Nephron progenitor cell (in vitro differentiated cells): ENCODE results near the gene FBXL15.

Source experiments
- DNase-seq: peaks from one replicate; pipeline ENCODE4 v3.0.0; 2021
- H3K27ac Mint-ChIP-seq: 2 replicates; pipeline ENCODE4 v1.8.0; 2021; ENCODE audit warnings: mild to moderate bottlenecking, moderate library complexity, mixed read lengths
- H3K27me3 Mint-ChIP-seq: 2 replicates; pipeline ENCODE4 v1.8.0; 2021; ENCODE audit warnings: mild to moderate bottlenecking, low read depth, mixed read lengths; ENCODE audit not compliant: poor library complexity
- H3K36me3 Mint-ChIP-seq: 2 replicates; pipeline ENCODE4 v1.8.0; 2021; ENCODE audit warnings: low read depth, mixed read lengths
- H3K4me1 Mint-ChIP-seq: 2 replicates; pipeline ENCODE4 v1.8.0; 2021; ENCODE audit warnings: mixed read lengths
- H3K4me3 Mint-ChIP-seq: 2 replicates; pipeline ENCODE4 v1.8.0; 2021; ENCODE audit warnings: mild to moderate bottlenecking, moderate library complexity, mixed read lengths
- H3K9me3 Mint-ChIP-seq: 2 replicates; pipeline ENCODE4 v1.8.0; 2021; ENCODE audit warnings: mild to moderate bottlenecking, moderate library complexity, mixed read lengths
- TF ChIP-seq, protein P1 (sequence below): fragments of 200-600 bp; sonication (generic); IDR thresholded peaks from 2 replicates; pipeline ENCODE4 v1.5.0; 2021; ENCODE audit warnings: antibody characterized with exemption

Gene FBXL15

GRCh38 chr10:102396317-102396650, 24.4 kb upstream of the FBXL15 start:
- no peak overlapping the region for H3K27ac Mint-ChIP-seq
- peaks cover 28% of the 10 kb centered on the region for H3K4me1 Mint-ChIP-seq
- H3K36me3 Mint-ChIP-seq = no peaks in the 10 kb centered on the region

DNA sequence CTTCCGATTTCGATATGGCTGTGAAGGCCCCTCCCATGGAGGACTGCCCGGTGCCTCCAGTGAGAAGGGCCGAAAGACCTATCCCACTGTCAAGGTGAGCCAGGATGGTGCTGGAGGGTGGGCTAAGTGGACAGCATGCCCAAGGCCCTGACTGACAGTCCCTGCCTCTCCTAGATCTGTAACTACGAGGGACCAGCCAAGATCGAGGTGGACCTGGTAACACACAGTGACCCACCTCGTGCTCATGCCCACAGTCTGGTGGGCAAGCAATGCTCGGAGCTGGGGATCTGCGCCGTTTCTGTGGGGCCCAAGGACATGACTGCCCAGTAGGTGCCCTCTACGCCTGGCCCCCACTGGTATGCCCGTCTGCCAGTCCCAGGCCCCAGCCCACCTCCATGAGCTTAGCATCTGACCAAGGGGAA, 23.9 kb upstream of the FBXL15 start:
- TF ChIP-seq, protein P1, sequence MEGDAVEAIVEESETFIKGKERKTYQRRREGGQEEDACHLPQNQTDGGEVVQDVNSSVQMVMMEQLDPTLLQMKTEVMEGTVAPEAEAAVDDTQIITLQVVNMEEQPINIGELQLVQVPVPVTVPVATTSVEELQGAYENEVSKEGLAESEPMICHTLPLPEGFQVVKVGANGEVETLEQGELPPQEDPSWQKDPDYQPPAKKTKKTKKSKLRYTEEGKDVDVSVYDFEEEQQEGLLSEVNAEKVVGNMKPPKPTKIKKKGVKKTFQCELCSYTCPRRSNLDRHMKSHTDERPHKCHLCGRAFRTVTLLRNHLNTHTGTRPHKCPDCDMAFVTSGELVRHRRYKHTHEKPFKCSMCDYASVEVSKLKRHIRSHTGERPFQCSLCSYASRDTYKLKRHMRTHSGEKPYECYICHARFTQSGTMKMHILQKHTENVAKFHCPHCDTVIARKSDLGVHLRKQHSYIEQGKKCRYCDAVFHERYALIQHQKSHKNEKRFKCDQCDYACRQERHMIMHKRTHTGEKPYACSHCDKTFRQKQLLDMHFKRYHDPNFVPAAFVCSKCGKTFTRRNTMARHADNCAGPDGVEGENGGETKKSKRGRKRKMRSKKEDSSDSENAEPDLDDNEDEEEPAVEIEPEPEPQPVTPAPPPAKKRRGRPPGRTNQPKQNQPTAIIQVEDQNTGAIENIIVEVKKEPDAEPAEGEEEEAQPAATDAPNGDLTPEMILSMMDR = no peak
- no peak overlapping the region for H3K27ac Mint-ChIP-seq
- peaks cover 28% of the 10 kb centered on the region for H3K27me3 Mint-ChIP-seq
- no peaks in the 10 kb centered on the region for H3K9me3 Mint-ChIP-seq
- peaks cover 28% of the 10 kb centered on the region for H3K4me1 Mint-ChIP-seq
- H3K36me3 Mint-ChIP-seq = no peaks in the 10 kb centered on the region
- DNase-seq = no peak
- peak overlapping the region; percentile 80 for H3K4me3 Mint-ChIP-seq

More at GRCh38 chr10:102396317-102396650, 24.4 kb upstream of the FBXL15 start:
- no peak for DNase-seq
- Mint-ChIP-seq H3K9me3 (no peaks in the 10 kb centered on the region), H3K4me3 (peak overlapping the region; percentile 80), H3K27me3 (peaks cover 28% of the 10 kb centered on the region)
- TF ChIP-seq, protein P1 = no peak

DNA sequence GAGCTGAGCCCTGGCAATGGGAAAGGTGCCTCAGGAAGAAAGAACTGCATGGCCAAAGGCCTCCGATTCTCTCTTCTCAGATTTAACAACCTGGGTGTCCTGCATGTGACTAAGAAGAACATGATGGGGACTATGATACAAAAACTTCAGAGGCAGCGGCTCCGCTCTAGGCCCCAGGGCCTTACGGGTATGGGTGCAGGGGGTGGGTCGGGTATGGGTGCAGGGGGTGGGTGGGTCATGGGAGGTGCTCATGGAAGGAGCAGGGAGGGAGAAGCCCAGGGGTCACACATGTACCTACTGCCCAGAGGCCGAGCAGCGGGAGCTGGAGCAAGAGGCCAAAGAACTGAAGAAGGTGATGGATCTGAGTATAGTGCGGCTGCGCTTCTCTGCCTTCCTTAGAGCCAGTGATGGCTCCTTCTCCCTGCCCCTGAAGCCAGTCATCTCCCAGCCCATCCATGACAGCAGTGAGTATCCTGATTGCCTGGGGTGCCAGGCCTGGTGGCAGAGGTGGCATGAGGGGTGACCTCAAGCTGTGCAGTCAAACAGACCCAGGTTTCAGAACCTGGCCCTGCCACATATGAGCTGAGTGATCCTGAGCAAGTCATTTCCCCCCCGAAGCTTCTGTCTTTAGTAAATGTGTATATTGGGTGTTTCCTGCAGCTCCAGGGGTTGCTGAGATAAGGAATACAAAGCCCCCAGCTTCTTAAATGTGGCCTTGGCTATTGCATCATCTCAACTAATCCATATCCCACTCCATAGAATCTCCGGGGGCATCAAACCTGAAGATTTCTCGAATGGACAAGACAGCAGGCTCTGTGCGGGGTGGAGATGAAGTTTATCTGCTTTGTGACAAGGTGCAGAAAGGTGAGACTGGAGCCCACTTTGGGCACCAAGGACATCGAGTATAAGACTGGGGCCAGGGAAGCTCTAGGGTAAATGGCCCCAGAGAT, 23.1 kb upstream of the FBXL15 start:
- Mint-ChIP-seq H3K36me3 (no peaks in the 10 kb centered on the region), H3K27ac (no peak overlapping the region), H3K4me1 (peaks cover 28% of the 10 kb centered on the region), H3K4me3 (peak overlapping the region; percentile 80), H3K27me3 (peaks cover 22% of the 10 kb centered on the region), H3K9me3 (no peaks in the 10 kb centered on the region)
- TF ChIP-seq, protein P1 = no peak
- no peak for DNase-seq

- DNase-seq = no peak
- no peaks in the 10 kb centered on the region for H3K36me3 Mint-ChIP-seq
- peaks cover 13% of the 10 kb centered on the region for H3K27me3 Mint-ChIP-seq
- H3K9me3 Mint-ChIP-seq = no peaks in the 10 kb centered on the region
- TF ChIP-seq, protein P1 = no peak
- peaks cover 23% of the 10 kb centered on the region for H3K4me1 Mint-ChIP-seq
- peak overlapping the region; percentile 70 for H3K4me3 Mint-ChIP-seq
- no peak overlapping the region for H3K27ac Mint-ChIP-seq
Observed at GRCh38 chr10:102398172-102399020, 22.2 kb upstream of the FBXL15 start.

DNA sequence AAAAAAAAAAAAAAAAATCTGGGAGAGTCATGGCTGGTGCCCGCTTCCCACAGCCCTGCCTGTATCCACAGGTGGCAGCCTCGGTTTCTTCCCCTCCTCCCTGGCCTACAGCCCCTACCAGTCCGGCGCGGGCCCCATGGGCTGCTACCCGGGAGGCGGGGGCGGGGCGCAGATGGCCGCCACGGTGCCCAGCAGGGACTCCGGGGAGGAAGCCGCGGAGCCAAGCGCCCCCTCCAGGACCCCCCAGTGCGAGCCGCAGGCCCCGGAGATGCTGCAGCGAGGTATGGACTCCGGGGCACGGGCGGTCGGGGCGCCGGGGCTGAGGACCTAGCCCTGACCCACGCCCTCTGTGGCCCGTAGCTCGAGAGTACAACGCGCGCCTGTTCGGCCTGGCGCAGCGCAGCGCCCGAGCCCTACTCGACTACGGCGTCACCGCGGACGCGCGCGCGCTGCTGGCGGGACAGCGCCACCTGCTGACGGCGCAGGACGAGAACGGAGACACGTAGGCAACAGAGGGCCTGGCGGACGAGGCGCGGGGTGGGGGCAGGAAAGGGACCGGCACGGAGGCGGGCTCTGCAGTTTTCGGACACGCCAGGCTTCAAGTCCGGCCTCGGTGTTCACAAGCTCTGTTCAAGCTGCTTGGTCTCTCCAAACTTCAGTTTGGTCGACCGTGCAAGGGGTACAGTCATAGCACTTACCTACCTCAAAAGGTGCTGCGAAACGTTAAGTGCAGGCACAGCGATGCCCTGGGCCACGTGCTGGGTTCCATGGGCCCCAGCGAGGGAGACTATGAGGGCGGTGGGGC, 21.2 kb upstream of the FBXL15 start:
- Mint-ChIP-seq H3K27me3 (peaks cover 5% of the 10 kb centered on the region), H3K9me3 (no peaks in the 10 kb centered on the region), H3K4me1 (peaks cover 18% of the 10 kb centered on the region), H3K36me3 (no peaks in the 10 kb centered on the region), H3K27ac (no peak overlapping the region), H3K4me3 (peak overlapping the region; percentile 70)
- peak; percentile 93 for DNase-seq
- TF ChIP-seq, protein P1 = peak; percentile 92
